ENCODE data around the gene FGF11.

FGF11 gene

GRCh38 chr17:7484919-7485377 lies 45.6 kb downstream of the FGF11 start:
- Histone ChIP-seq H3K27me3 (ENCODE audit: low read depth, low read length) (no peaks in the 10 kb centered on the region), H3K4me1 (ENCODE audit: control insufficient read depth in 1 of 2, insufficient read depth in 2 of 2, low read length in 2 of 2) (peaks cover 14 to 53% of the 10 kb centered on the region in 2 donors), H3K4me3 (ENCODE audit: low read depth in 1 of 2, low read length in 2 of 2) (peak overlapping the region; percentile 79 to 91), H3K9me3 (ENCODE audit: control insufficient read depth in 1 of 2, low read length in 2 of 2) (no peaks in the 10 kb centered on the region), H3K27ac (ENCODE audit: low read length) (peak overlapping the region; percentile 79), H3K36me3 (ENCODE audit: control insufficient read depth in 1 of 2, insufficient read depth in 2 of 2, low read length in 2 of 2) (peaks cover 0 to 8% of the 10 kb centered on the region in 2 donors)

- H3K36me3 ChIP-seq (ENCODE audit: control insufficient read depth in 1 of 2, insufficient read depth in 2 of 2, low read length in 2 of 2) = peaks cover 0 to 8% of the 10 kb centered on the region in 2 donors
- H3K27me3 ChIP-seq (ENCODE audit: low read depth, low read length) = no peaks in the 10 kb centered on the region
- peaks cover 10 to 48% of the 10 kb centered on the region in 2 donors for H3K4me1 ChIP-seq (ENCODE audit: control insufficient read depth in 1 of 2, insufficient read depth in 2 of 2, low read length in 2 of 2)
- H3K27ac ChIP-seq (ENCODE audit: low read length) = no peak overlapping the region
- H3K4me3 ChIP-seq (ENCODE audit: low read depth in 1 of 2, low read length in 2 of 2) = peak overlapping the region; percentile 60 to 79
- H3K9me3 ChIP-seq (ENCODE audit: control insufficient read depth in 1 of 2, low read length in 2 of 2) = no peaks in the 10 kb centered on the region
Observed at GRCh38 chr17:7486181-7486580, 46.9 kb downstream of the FGF11 start.

DNA sequence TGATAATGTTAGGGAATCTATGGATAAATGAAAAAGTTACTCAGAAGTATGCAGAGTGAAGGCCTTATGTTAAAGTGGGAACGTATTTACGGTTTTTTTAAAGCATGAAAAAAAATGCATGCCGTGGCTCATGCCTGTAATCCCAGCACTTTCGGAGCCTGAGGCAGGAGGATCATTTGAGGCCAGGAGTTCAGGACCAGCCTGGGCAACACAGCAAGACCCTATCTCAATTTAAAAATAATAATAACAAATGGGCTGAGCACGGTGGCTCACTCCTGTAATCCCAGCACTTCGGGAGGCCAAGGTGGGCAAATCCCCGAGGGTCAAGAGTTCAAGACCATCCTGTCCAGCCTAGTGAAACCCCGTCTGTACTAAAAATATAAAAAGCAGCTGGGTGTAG lies 50.8 kb downstream of the FGF11 start:
- Histone ChIP-seq H3K36me3 (ENCODE audit: control insufficient read depth in 1 of 2, insufficient read depth in 2 of 2, low read length in 2 of 2) (no peaks in the 10 kb centered on the region), H3K9me3 (ENCODE audit: control insufficient read depth in 1 of 2, low read length in 2 of 2) (no peaks in the 10 kb centered on the region), H3K4me1 (ENCODE audit: control insufficient read depth in 1 of 2, insufficient read depth in 2 of 2, low read length in 2 of 2) (peaks cover 13 to 38% of the 10 kb centered on the region in 2 donors), H3K27me3 (ENCODE audit: low read depth, low read length) (no peaks in the 10 kb centered on the region), H3K4me3 (ENCODE audit: low read depth in 1 of 2, low read length in 2 of 2) (no peak overlapping the region), H3K27ac (ENCODE audit: low read length) (no peak overlapping the region)

- Histone ChIP-seq H3K9me3 (ENCODE audit: control insufficient read depth in 1 of 2, low read length in 2 of 2) (no peaks in the 10 kb centered on the region), H3K27me3 (ENCODE audit: low read depth, low read length) (no peaks in the 10 kb centered on the region), H3K4me3 (ENCODE audit: low read depth in 1 of 2, low read length in 2 of 2) (no peak overlapping the region), H3K4me1 (ENCODE audit: control insufficient read depth in 1 of 2, insufficient read depth in 2 of 2, low read length in 2 of 2) (peaks cover 8 to 26% of the 10 kb centered on the region in 2 donors), H3K36me3 (ENCODE audit: control insufficient read depth in 1 of 2, insufficient read depth in 2 of 2, low read length in 2 of 2) (peaks cover 6 to 7% of the 10 kb centered on the region in 2 donors), H3K27ac (ENCODE audit: low read length) (no peak overlapping the region)
Observed at GRCh38 chr17:7491583-7491982, 52.3 kb downstream of the FGF11 start.

DNA sequence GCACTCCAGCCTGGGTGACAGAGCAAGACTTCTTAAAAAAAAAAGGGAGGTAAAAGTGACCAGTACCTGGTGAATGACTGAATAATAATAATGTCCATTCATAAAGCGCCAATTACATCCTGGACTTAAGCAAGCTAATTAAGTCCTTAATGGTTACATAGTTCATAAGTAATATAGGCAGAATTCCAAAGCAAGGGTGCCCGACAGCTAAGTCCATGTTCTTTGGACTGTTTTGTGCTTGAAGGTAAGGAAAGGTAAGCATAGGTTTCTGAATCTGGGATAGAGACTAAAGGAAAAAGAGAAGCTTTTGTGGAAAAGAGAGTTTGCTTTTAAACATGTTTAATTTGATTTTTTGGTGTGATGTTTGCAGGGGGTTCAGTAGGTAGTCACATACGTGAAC lies 54.6 kb downstream of the FGF11 start:
- Histone ChIP-seq H3K4me1 (ENCODE audit: control insufficient read depth in 1 of 2, insufficient read depth in 2 of 2, low read length in 2 of 2) (peaks cover 3 to 7% of the 10 kb centered on the region in 2 donors), H3K4me3 (ENCODE audit: low read depth in 1 of 2, low read length in 2 of 2) (no peak overlapping the region), H3K9me3 (ENCODE audit: control insufficient read depth in 1 of 2, low read length in 2 of 2) (no peaks in the 10 kb centered on the region), H3K36me3 (ENCODE audit: control insufficient read depth in 1 of 2, insufficient read depth in 2 of 2, low read length in 2 of 2) (peaks cover 28 to 29% of the 10 kb centered on the region in 2 donors), H3K27me3 (ENCODE audit: low read depth, low read length) (no peaks in the 10 kb centered on the region), H3K27ac (ENCODE audit: low read length) (no peak overlapping the region)
